Measurements from ENCODE around the gene SMAP1.

DNA sequence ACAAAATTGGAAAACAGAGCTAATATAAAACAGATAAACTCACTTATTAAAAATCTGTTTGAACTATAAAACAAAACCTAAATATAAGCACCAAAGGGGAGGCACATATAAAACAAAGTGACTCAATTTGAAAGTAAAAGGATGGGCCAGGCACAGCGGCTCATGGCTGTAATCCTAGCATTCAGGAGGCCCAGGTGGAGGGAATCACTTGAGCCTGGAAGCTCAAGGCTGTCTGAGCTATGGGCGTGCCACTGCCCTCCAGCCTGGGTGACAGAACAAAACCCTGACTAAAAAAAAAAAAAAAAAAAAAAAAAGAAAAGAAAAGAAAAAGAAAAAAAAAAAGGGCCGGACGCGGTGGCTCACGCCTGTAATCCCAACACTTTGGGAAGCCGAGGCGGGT, 31.1 kb upstream of the SMAP1 start:
- TF ChIP-seq, protein P1, sequence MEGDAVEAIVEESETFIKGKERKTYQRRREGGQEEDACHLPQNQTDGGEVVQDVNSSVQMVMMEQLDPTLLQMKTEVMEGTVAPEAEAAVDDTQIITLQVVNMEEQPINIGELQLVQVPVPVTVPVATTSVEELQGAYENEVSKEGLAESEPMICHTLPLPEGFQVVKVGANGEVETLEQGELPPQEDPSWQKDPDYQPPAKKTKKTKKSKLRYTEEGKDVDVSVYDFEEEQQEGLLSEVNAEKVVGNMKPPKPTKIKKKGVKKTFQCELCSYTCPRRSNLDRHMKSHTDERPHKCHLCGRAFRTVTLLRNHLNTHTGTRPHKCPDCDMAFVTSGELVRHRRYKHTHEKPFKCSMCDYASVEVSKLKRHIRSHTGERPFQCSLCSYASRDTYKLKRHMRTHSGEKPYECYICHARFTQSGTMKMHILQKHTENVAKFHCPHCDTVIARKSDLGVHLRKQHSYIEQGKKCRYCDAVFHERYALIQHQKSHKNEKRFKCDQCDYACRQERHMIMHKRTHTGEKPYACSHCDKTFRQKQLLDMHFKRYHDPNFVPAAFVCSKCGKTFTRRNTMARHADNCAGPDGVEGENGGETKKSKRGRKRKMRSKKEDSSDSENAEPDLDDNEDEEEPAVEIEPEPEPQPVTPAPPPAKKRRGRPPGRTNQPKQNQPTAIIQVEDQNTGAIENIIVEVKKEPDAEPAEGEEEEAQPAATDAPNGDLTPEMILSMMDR (conservative IDR thresholded peaks at IDR 0.05) = no peak
- no peak for TF ChIP-seq ZFX (IDR thresholded peaks at IDR 0.05)

Measured in C4-2B (cell line).